Measurements from ENCODE around the gene ASB9.

ASB9 gene

DNA sequence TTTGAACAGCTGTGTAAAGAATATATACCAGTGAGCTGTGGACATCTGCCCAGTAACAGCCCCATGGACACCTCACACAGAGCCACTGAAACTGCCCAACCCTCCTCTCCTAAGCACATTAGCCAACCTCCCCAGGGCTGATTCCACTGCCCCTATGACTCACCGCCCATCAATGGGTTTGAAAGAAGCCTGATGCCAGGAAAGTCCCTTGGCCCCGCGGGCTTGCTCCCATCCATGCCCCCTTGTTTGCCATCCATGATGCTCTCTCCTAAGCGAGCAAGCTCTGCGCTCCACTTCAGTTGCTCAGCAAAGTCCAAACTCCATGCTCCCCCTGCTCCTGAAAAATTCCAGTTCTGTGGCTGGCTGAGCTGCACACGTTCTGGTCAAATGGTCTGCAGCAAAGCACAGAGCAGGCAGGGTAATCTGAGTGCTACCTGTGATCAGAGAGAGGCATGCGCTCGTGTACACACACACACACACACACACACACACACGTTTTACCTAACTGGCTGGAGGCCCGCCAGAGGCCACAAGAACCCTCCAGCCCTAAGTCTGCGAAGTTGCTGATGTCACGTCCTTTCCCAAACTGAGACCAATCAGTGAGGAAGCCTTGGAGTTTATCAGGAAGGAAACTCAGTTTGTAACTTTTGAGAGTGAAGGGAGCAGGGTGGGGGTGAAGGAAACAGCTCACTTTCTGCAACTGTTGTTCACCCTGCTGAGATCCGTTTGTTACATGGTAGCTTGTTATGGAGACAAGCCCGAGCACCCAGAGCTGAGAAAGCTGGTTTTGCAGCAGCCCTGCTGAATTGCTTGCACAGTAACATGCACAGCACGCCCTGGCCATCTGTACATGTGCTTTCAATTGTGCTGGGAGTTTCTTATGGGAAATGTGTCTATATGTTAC lies at the start of gene ASB9:
Gene ASB9, minus strand, starts transcription at position 466 of the 904 bp plus-strand sequence. Its CDS starts 209 bp downstream, at position 257.
- H3K4me3 ChIP-seq (ENCODE audit: low read depth in 1 of 2, low read length in 1 of 2) = no peak within 1 kb of the TSS
- no peaks in the 10 kb centered on the region for H3K27me3 ChIP-seq
- H3K36me3 ChIP-seq = no peaks in the 10 kb centered on the region
- H3K4me1 ChIP-seq (ENCODE audit: control insufficient read depth in 1 of 2, insufficient read depth in 1 of 2, low read depth in 1 of 2, low read length in 1 of 2) = no peaks in the 10 kb centered on the region
- TF ChIP-seq, protein P1, sequence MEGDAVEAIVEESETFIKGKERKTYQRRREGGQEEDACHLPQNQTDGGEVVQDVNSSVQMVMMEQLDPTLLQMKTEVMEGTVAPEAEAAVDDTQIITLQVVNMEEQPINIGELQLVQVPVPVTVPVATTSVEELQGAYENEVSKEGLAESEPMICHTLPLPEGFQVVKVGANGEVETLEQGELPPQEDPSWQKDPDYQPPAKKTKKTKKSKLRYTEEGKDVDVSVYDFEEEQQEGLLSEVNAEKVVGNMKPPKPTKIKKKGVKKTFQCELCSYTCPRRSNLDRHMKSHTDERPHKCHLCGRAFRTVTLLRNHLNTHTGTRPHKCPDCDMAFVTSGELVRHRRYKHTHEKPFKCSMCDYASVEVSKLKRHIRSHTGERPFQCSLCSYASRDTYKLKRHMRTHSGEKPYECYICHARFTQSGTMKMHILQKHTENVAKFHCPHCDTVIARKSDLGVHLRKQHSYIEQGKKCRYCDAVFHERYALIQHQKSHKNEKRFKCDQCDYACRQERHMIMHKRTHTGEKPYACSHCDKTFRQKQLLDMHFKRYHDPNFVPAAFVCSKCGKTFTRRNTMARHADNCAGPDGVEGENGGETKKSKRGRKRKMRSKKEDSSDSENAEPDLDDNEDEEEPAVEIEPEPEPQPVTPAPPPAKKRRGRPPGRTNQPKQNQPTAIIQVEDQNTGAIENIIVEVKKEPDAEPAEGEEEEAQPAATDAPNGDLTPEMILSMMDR (IDR thresholded peaks at IDR 0.05) = no peak
- no peaks in the 10 kb centered on the region for H3K9me3 ChIP-seq
- H3K27ac ChIP-seq = no peak within 1 kb of the TSS

- peaks cover 8% of the 10 kb centered on the region in 2 experiments for H3K4me1 ChIP-seq (ENCODE audit: control insufficient read depth in 1 of 2, insufficient read depth in 1 of 2, low read depth in 1 of 2, low read length in 1 of 2)
- TF ChIP-seq, protein P1 (IDR thresholded peaks at IDR 0.05) = no peak
- H3K4me3 ChIP-seq (ENCODE audit: low read depth in 1 of 2, low read length in 1 of 2) = no peak overlapping the region
- H3K27me3 ChIP-seq = no peaks in the 10 kb centered on the region
- H3K36me3 ChIP-seq = no peaks in the 10 kb centered on the region
- H3K27ac ChIP-seq = no peak overlapping the region
- H3K9me3 ChIP-seq = no peaks in the 10 kb centered on the region
Observed at GRCh38 chrX:15319075-15319474, 49.2 kb upstream of the ASB9 start.

DNA sequence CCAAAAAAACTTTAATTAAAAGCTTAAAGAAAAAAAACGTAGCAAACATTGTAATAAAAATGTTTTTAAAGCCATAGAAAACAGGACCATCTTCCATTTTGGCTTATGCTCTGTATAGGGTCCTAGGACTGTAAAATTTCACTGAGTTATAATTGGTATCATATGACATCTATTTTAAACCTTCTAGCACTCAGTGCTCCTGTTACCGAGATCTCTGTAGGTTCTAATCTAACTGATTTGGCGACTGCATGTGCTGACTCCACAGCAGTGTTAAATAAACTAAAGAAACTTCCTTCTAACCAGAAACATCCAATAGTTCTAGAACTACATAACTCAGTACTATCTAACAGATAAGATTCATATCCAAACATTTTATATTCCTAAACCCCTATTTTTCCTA lies 45.6 kb upstream of the ASB9 start, which contains the start of gene ASB11:
Gene ASB11, minus strand, starts transcription at position 132 of the 400 bp plus-strand sequence. Its CDS starts 35 bp downstream, at position 97.
- Histone ChIP-seq H3K4me3 (ENCODE audit: low read depth in 1 of 2, low read length in 1 of 2) (no peak within 1 kb of the TSS), H3K9me3 (no peaks in the 10 kb centered on the region), H3K27ac (no peak within 1 kb of the TSS), H3K27me3 (no peaks in the 10 kb centered on the region), H3K4me1 (ENCODE audit: control insufficient read depth in 1 of 2, insufficient read depth in 1 of 2, low read depth in 1 of 2, low read length in 1 of 2) (no peaks in the 10 kb centered on the region), H3K36me3 (no peaks in the 10 kb centered on the region)
- TF ChIP-seq, protein P1 (IDR thresholded peaks at IDR 0.05) = no peak

- no peaks in the 10 kb centered on the region for H3K4me1 ChIP-seq (ENCODE audit: control insufficient read depth in 1 of 2, insufficient read depth in 1 of 2, low read depth in 1 of 2, low read length in 1 of 2)
- H3K27me3 ChIP-seq = no peaks in the 10 kb centered on the region
- no peak overlapping the region for H3K4me3 ChIP-seq (ENCODE audit: low read depth in 1 of 2, low read length in 1 of 2)
- TF ChIP-seq, protein P1 (IDR thresholded peaks at IDR 0.05) = no peak
- H3K9me3 ChIP-seq = no peaks in the 10 kb centered on the region
- H3K36me3 ChIP-seq = no peaks in the 10 kb centered on the region
- no peak overlapping the region for H3K27ac ChIP-seq
Observed at GRCh38 chrX:15314472-15314871, 44.6 kb upstream of the ASB9 start.

DNA sequence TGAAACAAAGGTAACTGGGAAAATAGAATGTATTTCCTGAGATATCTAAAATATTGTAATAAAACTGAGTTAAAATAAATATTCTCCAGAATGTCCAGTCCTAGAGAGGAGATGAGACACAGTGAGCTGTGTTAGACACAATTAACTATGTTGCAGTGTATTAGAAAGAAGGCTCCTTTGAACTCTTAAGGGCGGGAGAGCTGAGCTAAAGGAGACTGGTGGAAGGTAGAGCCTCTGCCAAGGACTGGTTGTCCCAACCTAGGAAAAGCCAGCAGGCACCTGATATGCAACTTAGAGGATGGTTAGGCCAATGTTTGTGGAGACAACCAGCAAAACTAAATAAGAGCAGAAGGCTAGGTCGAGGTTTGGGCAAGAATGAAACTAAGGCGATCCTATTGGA lies 41.2 kb upstream of the ASB9 start:
- Histone ChIP-seq H3K36me3 (no peaks in the 10 kb centered on the region), H3K27me3 (no peaks in the 10 kb centered on the region), H3K4me1 (ENCODE audit: control insufficient read depth in 1 of 2, insufficient read depth in 1 of 2, low read depth in 1 of 2, low read length in 1 of 2) (no peaks in the 10 kb centered on the region), H3K27ac (no peak overlapping the region), H3K9me3 (no peaks in the 10 kb centered on the region), H3K4me3 (ENCODE audit: low read depth in 1 of 2, low read length in 1 of 2) (no peak overlapping the region)
- TF ChIP-seq, protein P1 (IDR thresholded peaks at IDR 0.05) = no peak
